H9 (cell line): ENCODE measurements around the gene TRPV6. TPM values are rescaled to one million over a fixed set of nuclear protein-coding genes. Genes with fewer than 3 reads are reported as not detected.

Experiments used
- DNase-seq: peaks from one replicate; pipeline ENCODE4 v3.0.0-alpha.2; 2017
- H2AFZ ChIP-seq: one replicate; pipeline ENCODE4 v1.6.1; 2013; ENCODE audit warnings: mild to moderate bottlenecking, low read length, control low read depth, moderate library complexity
- H2AK5ac ChIP-seq: 2 replicates; pipeline ENCODE4 v1.6.1; 2013; ENCODE audit warnings: low read length, control low read depth, mixed read lengths; ENCODE audit not compliant: insufficient read length
- H2BK120ac ChIP-seq: one replicate; pipeline ENCODE4 v1.6.1; 2013; ENCODE audit warnings: low read depth, mild to moderate bottlenecking, low read length, control low read depth, inconsistent platforms; ENCODE audit not compliant: poor library complexity, severe bottlenecking
- H2BK12ac ChIP-seq: 2 replicates; pipeline ENCODE4 v1.6.1; 2013; ENCODE audit warnings: low read length, control low read depth, mixed read lengths, low read depth; ENCODE audit not compliant: insufficient read length
- H2BK15ac ChIP-seq: 2 replicates; pipeline ENCODE4 v1.6.1; 2013; ENCODE audit warnings: low read depth, low read length, control low read depth
- H2BK20ac ChIP-seq: one replicate; pipeline ENCODE4 v1.6.1; 2013; ENCODE audit warnings: low read depth, mild to moderate bottlenecking, low read length, control low read depth, inconsistent platforms; ENCODE audit not compliant: poor library complexity, severe bottlenecking
- H2BK5ac ChIP-seq: 2 replicates; pipeline ENCODE4 v1.6.1; 2013; ENCODE audit warnings: low read length, control low read depth, mixed read lengths; ENCODE audit not compliant: insufficient read length
- H3K14ac ChIP-seq: 2 replicates; pipeline ENCODE4 v1.6.1; 2013; ENCODE audit warnings: low read length, control low read depth; ENCODE audit not compliant: insufficient read depth
- H3K18ac ChIP-seq: 2 replicates; pipeline ENCODE4 v1.6.1; 2013; ENCODE audit warnings: low read depth, mild to moderate bottlenecking, mixed read lengths, low read length, control low read depth; ENCODE audit not compliant: insufficient read length
- H3K23ac ChIP-seq: 2 replicates; pipeline ENCODE4 v1.6.1; 2013; ENCODE audit warnings: low read length, control low read depth, mixed read lengths, low read depth; ENCODE audit not compliant: insufficient read length
- H3K23me2 ChIP-seq: 2 replicates; pipeline ENCODE4 v1.6.1; 2013; ENCODE audit warnings: low read depth, mild to moderate bottlenecking, mixed read lengths, low read length, control low read depth; ENCODE audit not compliant: insufficient read length, poor library complexity, severe bottlenecking
- H3K27ac ChIP-seq: 2 replicates; pipeline ENCODE4 v1.5.1; 2013; ENCODE audit warnings: low read length, control low read depth, mixed read lengths, low read depth; ENCODE audit not compliant: insufficient read length
- H3K27me3 ChIP-seq: 2 replicates; pipeline ENCODE4 v1.6.1; 2013; ENCODE audit warnings: low read length, control low read depth, inconsistent platforms; ENCODE audit not compliant: insufficient read depth
- H3K4ac ChIP-seq: 2 replicates; pipeline ENCODE4 v1.6.1; 2013; ENCODE audit warnings: low read depth, mild to moderate bottlenecking, control low read depth, inconsistent platforms, low read length, moderate library complexity
- H3K4me1 ChIP-seq: 2 replicates; pipeline ENCODE4 v1.6.1; 2013; ENCODE audit warnings: low read length, control low read depth, inconsistent platforms; ENCODE audit not compliant: insufficient read depth
- H3K4me2 ChIP-seq: 2 replicates; pipeline ENCODE4 v1.6.1; 2013; ENCODE audit warnings: low read length, control low read depth, mixed read lengths; ENCODE audit not compliant: insufficient read length, insufficient read depth
- H3K56ac ChIP-seq: 2 replicates; pipeline ENCODE4 v1.6.1; 2013; ENCODE audit warnings: low read depth, mild to moderate bottlenecking, mixed read lengths, low read length, control low read depth; ENCODE audit not compliant: insufficient read length
- H3K79me1 ChIP-seq: 2 replicates; pipeline ENCODE4 v1.6.1; 2013; ENCODE audit warnings: low read depth, mild to moderate bottlenecking, moderate library complexity, low read length, control low read depth, inconsistent platforms; ENCODE audit not compliant: insufficient read depth, poor library complexity, severe bottlenecking
- H3K79me2 ChIP-seq: 2 replicates; pipeline ENCODE4 v1.6.1; 2013; ENCODE audit warnings: low read length, control low read depth, inconsistent platforms; ENCODE audit not compliant: insufficient read depth
- H3K9ac ChIP-seq: 2 replicates; pipeline ENCODE4 v1.6.1; 2013; ENCODE audit warnings: low read length, control low read depth, mixed read lengths; ENCODE audit not compliant: insufficient read length; ENCODE audit errors: extremely low read depth
- H3K9me3 ChIP-seq: one replicate; pipeline ENCODE4 v1.6.1; 2013; ENCODE audit warnings: low read depth, low read length, inconsistent platforms; ENCODE audit not compliant: control insufficient read depth
- H3T11ph ChIP-seq: one replicate; pipeline ENCODE4 v1.6.1; 2013; ENCODE audit warnings: mild to moderate bottlenecking, low read length, control low read depth, inconsistent platforms
- H4K20me1 ChIP-seq: one replicate; pipeline ENCODE4 v1.6.1; 2013; ENCODE audit not compliant: control insufficient read depth, insufficient read length, insufficient read depth
- H4K5ac ChIP-seq: 2 replicates; pipeline ENCODE4 v1.6.1; 2013; ENCODE audit warnings: low read depth, mild to moderate bottlenecking, mixed read lengths, low read length, control low read depth; ENCODE audit not compliant: insufficient read length
- H4K8ac ChIP-seq: replicated peaks from 2 replicates; pipeline ENCODE4 v1.6.1; 2013; ENCODE audit warnings: low read length, control low read depth, mixed read lengths, low read depth; ENCODE audit not compliant: insufficient read length
- H4K91ac ChIP-seq: 2 replicates; pipeline ENCODE4 v1.6.1; 2013; ENCODE audit warnings: low read depth, mild to moderate bottlenecking, moderate library complexity, mixed read lengths, low read length, control low read depth; ENCODE audit not compliant: insufficient read length
- H3K27ac Mint-ChIP-seq, 3 experiments: 2 replicates in 2 of 3; 3 replicates in 1 of 3; pipeline ENCODE4 v1.8.0; 2020 to 2021; ENCODE audit warnings: mixed read lengths in 3 of 3, mild to moderate bottlenecking in 1 of 3, moderate library complexity in 1 of 3
- H3K27me3 Mint-ChIP-seq: 2 replicates; pipeline ENCODE4 v1.8.0; 2021; ENCODE audit warnings: low read depth, mild to moderate bottlenecking, moderate library complexity, mixed read lengths
- H3K36me3 Mint-ChIP-seq, 3 experiments: 2 replicates in 2 of 3; 3 replicates in 1 of 3; pipeline ENCODE4 v1.8.0; 2020 to 2021; ENCODE audit warnings: low read depth in 3 of 3, mixed read lengths in 3 of 3; ENCODE audit not compliant: insufficient read depth in 1 of 3
- H3K4me1 Mint-ChIP-seq, 2 experiments: 2 replicates each; pipeline ENCODE4 v1.8.0; 2020; ENCODE audit warnings: mixed read lengths in 2 of 2
- H3K4me3 Mint-ChIP-seq, 2 experiments: 2 replicates in 1 of 2; 3 replicates in 1 of 2; pipeline ENCODE4 v1.8.0; 2020 to 2021; ENCODE audit warnings: mild to moderate bottlenecking in 2 of 2, mixed read lengths in 2 of 2, moderate library complexity in 1 of 2
- H3K9me3 Mint-ChIP-seq, 2 experiments: 2 replicates in 1 of 2; 3 replicates in 1 of 2; pipeline ENCODE4 v1.8.0; 2020; ENCODE audit warnings: mild to moderate bottlenecking in 2 of 2, mixed read lengths in 2 of 2, moderate library complexity in 1 of 2
- WGBS: extraction: QIAGEN DNeasy Blood & Tissue Kit; methylation state at CpG from one replicate; pipeline ENCODE4 v1.1.7; 2013; ENCODE audit warnings: missing lambda C conversion rate, low lambda C conversion rate, mixed read lengths; ENCODE audit not compliant: insufficient read length; ENCODE audit errors: extremely low coverage; 5-methylcytosine and 5-hydroxymethylcytosine counted together
- total RNA-seq: library from RNA; stranded (reverse); gene quantifications from 2 replicates; pipeline ENCODE4 v1.2.1, GENCODE V29; 2021
- TF ChIP-seq, protein P1 (sequence below): fragments of 200-600 bp; sonication (generic); conservative IDR thresholded peaks from 3 replicates; pipeline ENCODE4 v1.8.0; 2021; ENCODE audit warnings: antibody characterized with exemption, mild to moderate bottlenecking

TRPV6 gene
- total RNA-seq, 1 experiment from 2014 or later: 0.61 TPM

DNA sequence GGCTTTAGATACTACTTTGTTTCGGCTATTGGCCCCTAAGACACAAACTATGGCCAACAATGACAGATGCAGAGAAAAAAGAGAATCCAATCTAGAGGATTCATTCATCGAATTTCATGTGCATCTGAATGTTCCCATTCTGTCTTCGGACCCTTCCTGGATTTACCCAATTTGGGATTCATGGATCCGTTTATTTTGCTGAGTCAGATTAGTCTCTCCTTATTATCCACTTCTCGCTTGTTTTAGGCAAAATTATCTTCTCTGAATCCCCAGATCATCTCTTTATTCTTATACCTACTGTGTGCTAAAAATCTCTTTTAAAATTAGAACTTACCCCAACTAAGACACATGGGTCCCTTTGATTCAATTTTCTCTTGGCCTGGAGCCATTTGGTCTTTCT, 6.5 kb downstream of the TRPV6 start:
- Histone ChIP-seq H2BK5ac (no peak overlapping the region), H3K27me3 (no peaks in the 10 kb centered on the region), H3K27ac (no peak overlapping the region), H3K9me3 (no peaks in the 10 kb centered on the region), H3K79me2 (no peaks in the 10 kb centered on the region), H2AK5ac (no peak overlapping the region), H4K5ac (no peak overlapping the region), H3K23me2 (no peaks in the 10 kb centered on the region), H2BK12ac (no peak overlapping the region), H3K79me1 (no peaks in the 10 kb centered on the region), H4K8ac (no peak overlapping the region), H2BK20ac (no peak overlapping the region), H3K4me2 (no peak overlapping the region), H2BK15ac (no peak overlapping the region), H3K9ac (no peak overlapping the region), H3K14ac (no peak overlapping the region), H3K4ac (no peak overlapping the region), H2AFZ (no peak overlapping the region), H3K18ac (no peak overlapping the region), H4K91ac (no peak overlapping the region), H3K23ac (no peak overlapping the region), H4K20me1 (no peaks in the 10 kb centered on the region), H2BK120ac (no peak overlapping the region), H3T11ph (no peak overlapping the region), H3K4me1 (no peaks in the 10 kb centered on the region), H3K56ac (no peak overlapping the region)
- H3K27me3 Mint-ChIP-seq: peaks cover 12% of the 10 kb centered on the region
- H3K4me3 Mint-ChIP-seq: no peak overlapping the region
- H3K27ac Mint-ChIP-seq: no peak overlapping the region
- TF ChIP-seq, protein P1, sequence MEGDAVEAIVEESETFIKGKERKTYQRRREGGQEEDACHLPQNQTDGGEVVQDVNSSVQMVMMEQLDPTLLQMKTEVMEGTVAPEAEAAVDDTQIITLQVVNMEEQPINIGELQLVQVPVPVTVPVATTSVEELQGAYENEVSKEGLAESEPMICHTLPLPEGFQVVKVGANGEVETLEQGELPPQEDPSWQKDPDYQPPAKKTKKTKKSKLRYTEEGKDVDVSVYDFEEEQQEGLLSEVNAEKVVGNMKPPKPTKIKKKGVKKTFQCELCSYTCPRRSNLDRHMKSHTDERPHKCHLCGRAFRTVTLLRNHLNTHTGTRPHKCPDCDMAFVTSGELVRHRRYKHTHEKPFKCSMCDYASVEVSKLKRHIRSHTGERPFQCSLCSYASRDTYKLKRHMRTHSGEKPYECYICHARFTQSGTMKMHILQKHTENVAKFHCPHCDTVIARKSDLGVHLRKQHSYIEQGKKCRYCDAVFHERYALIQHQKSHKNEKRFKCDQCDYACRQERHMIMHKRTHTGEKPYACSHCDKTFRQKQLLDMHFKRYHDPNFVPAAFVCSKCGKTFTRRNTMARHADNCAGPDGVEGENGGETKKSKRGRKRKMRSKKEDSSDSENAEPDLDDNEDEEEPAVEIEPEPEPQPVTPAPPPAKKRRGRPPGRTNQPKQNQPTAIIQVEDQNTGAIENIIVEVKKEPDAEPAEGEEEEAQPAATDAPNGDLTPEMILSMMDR: no peak
- no peak for DNase-seq
- H3K9me3 Mint-ChIP-seq: peaks cover 0 to 6% of the 10 kb centered on the region in 2 experiments; a peak in 1 of 5 replicates
- no CpG with 5 or more reads among the region's 5 CpGs for WGBS
- H3K4me1 Mint-ChIP-seq: no peaks in the 10 kb centered on the region
- peaks cover 0 to 2% (median under 1%) of the 10 kb centered on the region in 3 experiments; a peak in 2 of 7 replicates for H3K36me3 Mint-ChIP-seq
